GM12865 (cell line): ENCODE measurements around the gene PHOSPHO2.
"Not testable (repeated sequence)": the region's sequence is repeated elsewhere in the genome, so short reads cannot be mapped to it uniquely, and the experiment has no call there.

Source experiments
- DNase-seq: peaks from one replicate; pipeline ENCODE4 v3.0.0; 2010; ENCODE audit warnings: low read depth
- H3K4me3 ChIP-seq: 2 replicates; pipeline ENCODE4 v1.5.1; 2011; ENCODE audit warnings: mild to moderate bottlenecking, low read depth, low read length, control low read depth
- CTCF ChIP-seq: IDR thresholded peaks from 2 replicates; pipeline ENCODE4 v1.5.1; 2011; ENCODE audit warnings: low read length, control low read depth, low read depth, inconsistent platforms; ENCODE audit not compliant: insufficient read depth; ENCODE audit errors: missing control alignments

PHOSPHO2 gene

GRCh38 chr2:169683425-169684134 lies 10.7 kb upstream of the PHOSPHO2 start:
- no peak for DNase-seq
- H3K4me3 ChIP-seq: no peak overlapping the region
- TF ChIP-seq CTCF: no peak

GRCh38 chr2:169684135-169684565 lies 10.1 kb upstream of the PHOSPHO2 start:
- H3K4me3 ChIP-seq: no peak overlapping the region
- DNase-seq: no peak
- no peak for TF ChIP-seq CTCF

- DNase-seq: not testable (repeated sequence)
These were observed 9.6 kb upstream of the PHOSPHO2 start for GRCh38 chr2:169684712-169685111.

GRCh38 chr2:169686825-169687224 lies 7.4 kb upstream of the PHOSPHO2 start:
- DNase-seq, H3K4me3 ChIP-seq: not testable (repeated sequence)

More at GRCh38 chr2:169684712-169685111, 9.6 kb upstream of the PHOSPHO2 start:
- H3K4me3 ChIP-seq: not testable (repeated sequence)

- DNase-seq: not testable (repeated sequence)
These were observed 6.3 kb upstream of the PHOSPHO2 start for GRCh38 chr2:169687943-169688342.

GRCh38 chr2:169690958-169691357 lies 3.3 kb upstream of the PHOSPHO2 start:
- no peak for DNase-seq
- no peak overlapping the region for H3K4me3 ChIP-seq
- TF ChIP-seq CTCF: no peak

More at GRCh38 chr2:169687943-169688342, 6.3 kb upstream of the PHOSPHO2 start:
- H3K4me3 ChIP-seq: not testable (repeated sequence)

- no peak overlapping the region for H3K4me3 ChIP-seq
- DNase-seq: no peak
- TF ChIP-seq CTCF: no peak
These were observed 1.6 kb upstream of the PHOSPHO2 start for GRCh38 chr2:169692718-169693117.

- peak; percentile 8 for DNase-seq
- no peak overlapping the region for H3K4me3 ChIP-seq
- TF ChIP-seq CTCF: no peak
These were observed 909 bp upstream of the PHOSPHO2 start for GRCh38 chr2:169693360-169693759.
